ENCODE measurements around the gene MEG3. TPM values are rescaled to one million over a fixed set of nuclear protein-coding genes. Genes with fewer than 3 reads are reported as not detected.

Gene MEG3
- total RNA-seq, 4 donors from 2014 or later, result 8.2 to 18.2 (median 10.0) TPM

DNA sequence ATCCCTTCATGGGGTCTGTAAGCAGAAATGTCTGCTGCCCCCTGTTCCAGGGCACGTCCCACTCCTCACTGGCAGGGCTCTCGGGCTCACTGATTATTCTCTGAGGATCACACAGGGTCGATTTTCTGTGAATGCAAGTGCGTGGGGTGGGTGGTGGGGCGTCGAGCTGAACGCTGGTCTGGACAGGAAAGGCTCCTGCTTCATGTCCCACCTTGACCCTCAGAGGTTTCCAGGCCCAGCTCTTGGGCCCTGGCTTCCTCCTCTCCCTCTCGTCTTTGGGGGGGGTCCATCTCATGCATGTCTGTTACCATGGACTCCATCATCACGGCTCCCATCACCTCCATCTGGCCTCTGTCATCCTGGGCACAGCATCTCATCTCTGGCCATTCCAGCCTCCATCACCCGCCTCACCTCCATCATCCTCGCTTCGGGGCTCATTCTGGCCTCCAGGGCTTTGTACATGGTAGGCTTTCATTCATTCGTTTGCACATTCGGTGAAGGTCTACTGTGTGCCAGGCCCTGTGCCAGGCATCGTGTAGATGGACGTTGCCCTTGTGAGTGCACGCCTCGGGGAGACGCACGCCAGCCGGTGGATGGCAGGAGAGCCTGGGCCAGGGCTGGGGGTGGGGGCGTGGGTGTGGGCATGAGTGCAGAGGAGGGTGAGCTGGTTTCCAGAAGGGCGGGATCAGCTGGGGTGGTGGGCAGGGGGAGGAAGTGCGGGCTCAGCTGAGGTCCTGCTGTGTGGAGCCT is 42.9 kb downstream of the MEG3 start:
- peak in 1 of 2 donors; percentile 81 for DNase-seq (ENCODE audit: low spot score in 2 of 2)
- no peak overlapping the region for H3K4me3 ChIP-seq (ENCODE audit: low read depth, poor library complexity, severe bottlenecking)
- TF ChIP-seq, protein P1, sequence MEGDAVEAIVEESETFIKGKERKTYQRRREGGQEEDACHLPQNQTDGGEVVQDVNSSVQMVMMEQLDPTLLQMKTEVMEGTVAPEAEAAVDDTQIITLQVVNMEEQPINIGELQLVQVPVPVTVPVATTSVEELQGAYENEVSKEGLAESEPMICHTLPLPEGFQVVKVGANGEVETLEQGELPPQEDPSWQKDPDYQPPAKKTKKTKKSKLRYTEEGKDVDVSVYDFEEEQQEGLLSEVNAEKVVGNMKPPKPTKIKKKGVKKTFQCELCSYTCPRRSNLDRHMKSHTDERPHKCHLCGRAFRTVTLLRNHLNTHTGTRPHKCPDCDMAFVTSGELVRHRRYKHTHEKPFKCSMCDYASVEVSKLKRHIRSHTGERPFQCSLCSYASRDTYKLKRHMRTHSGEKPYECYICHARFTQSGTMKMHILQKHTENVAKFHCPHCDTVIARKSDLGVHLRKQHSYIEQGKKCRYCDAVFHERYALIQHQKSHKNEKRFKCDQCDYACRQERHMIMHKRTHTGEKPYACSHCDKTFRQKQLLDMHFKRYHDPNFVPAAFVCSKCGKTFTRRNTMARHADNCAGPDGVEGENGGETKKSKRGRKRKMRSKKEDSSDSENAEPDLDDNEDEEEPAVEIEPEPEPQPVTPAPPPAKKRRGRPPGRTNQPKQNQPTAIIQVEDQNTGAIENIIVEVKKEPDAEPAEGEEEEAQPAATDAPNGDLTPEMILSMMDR (IDR thresholded peaks at IDR 0.05), result no peak
- TF ChIP-seq POLR2A (IDR thresholded peaks at IDR 0.05), result no peak
- WGBS, 2 donors, result 83 to 86% methylated on average over 16 to 18 of the region's 24 CpGs
- intact Hi-C loops (cut with DNase I; ENCODE audit: low total_unique reads), result no loop called here

DNA sequence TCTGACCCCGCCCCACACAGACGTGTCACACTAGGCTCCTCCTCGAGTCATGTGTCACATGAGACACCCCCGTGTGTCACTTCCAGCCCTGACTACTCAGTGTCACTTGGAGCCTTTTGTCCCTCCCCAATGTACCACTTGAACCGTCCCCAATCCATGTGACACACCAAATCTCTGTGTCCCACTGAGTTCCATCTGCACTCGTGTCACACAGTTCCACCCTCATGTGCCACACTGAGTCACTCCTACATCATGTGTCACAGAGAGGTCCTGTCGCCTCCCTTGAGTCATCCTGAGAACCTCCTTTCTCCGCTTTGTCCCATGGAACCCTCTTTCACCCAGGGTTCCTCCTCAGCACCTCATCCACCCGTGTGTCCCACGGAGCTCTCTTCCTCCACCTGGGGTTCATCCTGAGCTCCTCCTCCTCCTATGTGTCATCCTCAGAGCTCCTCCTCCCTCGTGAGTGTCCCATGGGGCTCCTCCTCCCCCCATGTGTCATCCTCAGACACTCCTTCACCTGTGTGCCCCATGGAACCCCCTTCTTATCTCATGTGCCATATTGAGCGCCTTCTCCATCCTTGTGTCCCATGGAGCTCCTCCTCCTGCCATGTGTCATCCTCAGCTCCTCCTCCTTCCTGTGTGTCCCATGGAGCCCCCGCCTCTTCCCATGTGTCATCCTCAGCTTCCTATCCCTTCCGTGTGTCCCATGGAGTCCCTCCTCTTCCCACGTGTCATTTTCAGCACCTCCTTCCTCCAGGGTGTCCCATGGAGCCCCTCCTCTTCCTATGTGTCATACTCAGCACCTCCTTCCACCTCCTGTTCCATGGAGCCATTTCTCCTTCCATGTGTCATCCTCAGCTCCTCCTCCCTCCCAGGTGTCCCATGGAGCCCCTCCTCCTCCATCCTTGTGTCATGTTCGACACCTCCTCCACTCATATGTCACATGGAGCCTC is 45.6 kb downstream of the MEG3 start:
- peak in 1 of 2 donors; percentile 73 for DNase-seq (ENCODE audit: low spot score in 2 of 2)
- H3K4me3 ChIP-seq (ENCODE audit: low read depth, poor library complexity, severe bottlenecking), result no peak overlapping the region
- intact Hi-C loops (cut with DNase I; ENCODE audit: low total_unique reads), result loop anchor here (2.0 kb wide), 1 partner anchor 53 kb away; no protein-coding TSS in a partner anchor
- TF ChIP-seq, protein P1 (IDR thresholded peaks at IDR 0.05), result no peak
- TF ChIP-seq POLR2A (IDR thresholded peaks at IDR 0.05), result no peak
- WGBS, 2 donors, result 64 to 69% methylated on average over 16 of the region's 16 CpGs

DNA sequence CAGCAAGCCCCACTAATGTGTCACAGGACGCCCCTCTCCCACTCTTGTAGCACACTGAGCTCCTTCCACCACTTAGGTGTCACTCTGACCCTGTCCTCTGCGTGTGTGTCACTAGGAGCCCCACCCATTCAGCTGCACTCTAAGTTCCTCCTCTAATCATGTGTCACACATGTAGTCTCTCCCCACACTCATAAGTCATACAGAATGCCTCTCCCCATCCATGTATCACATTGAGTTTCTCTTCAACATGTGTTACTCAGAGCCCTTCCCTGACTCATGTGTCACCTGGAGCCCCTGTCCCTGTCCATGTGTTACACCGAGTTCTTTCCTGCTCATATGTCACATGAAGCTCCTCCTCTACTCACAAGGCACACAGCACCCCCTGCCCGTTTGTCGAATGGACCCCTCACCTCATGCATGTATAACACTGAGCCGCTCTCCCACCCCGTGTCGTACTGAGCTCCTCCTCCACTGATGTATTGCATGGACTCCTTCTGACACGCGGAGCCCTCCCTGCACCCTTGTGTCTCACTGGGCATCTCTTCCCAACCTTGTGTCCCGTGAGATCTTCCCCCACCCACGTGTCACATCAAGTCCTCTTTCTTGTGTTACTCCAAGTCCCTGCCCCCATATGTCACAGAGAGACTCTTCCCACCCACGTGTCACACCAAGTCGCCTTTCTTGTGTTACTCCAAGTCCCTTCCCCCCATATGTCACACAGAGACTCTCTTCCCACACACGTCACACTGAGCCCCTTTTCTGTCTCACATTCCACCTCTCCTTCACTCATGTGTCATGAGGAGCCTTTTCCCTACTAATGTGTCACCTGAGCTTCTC is 46.6 kb downstream of the MEG3 start:
- DNase-seq (ENCODE audit: low spot score in 2 of 2), result peak in 1 of 2 donors; percentile 81
- TF ChIP-seq, protein P1 (IDR thresholded peaks at IDR 0.05), result no peak
- TF ChIP-seq POLR2A (IDR thresholded peaks at IDR 0.05), result no peak
- intact Hi-C loops (cut with DNase I; ENCODE audit: low total_unique reads), result loop anchor here (2.0 kb wide), 1 partner anchor 54 kb away; no protein-coding TSS in a partner anchor
- 71 to 78% methylated on average over 15 of the region's 15 CpGs for WGBS, 2 donors
- no peak overlapping the region for H3K4me3 ChIP-seq (ENCODE audit: low read depth, poor library complexity, severe bottlenecking)

DNA sequence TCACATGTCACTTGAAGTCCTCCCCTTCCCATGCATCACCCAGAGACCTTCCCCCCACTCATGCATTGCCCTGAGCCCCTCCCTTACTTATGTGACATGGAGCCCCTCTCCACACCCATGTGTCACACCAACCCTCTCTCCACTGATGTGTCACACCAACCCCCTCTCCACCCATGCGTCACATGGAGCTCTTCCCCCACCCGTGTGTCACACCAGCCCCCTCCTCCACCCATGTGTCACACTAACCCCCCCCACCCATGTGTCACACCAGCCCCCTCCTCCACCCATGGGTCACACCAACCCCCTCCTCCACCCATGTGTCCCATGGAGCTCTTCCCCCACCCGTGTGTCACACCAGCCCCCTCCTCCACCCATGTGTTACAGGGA is 47.2 kb downstream of the MEG3 start:
- 45 to 59% methylated on average over 3 of the region's 3 CpGs for WGBS, 2 donors
- no peak overlapping the region for H3K4me3 ChIP-seq (ENCODE audit: low read depth, poor library complexity, severe bottlenecking)
- intact Hi-C loops (cut with DNase I; ENCODE audit: low total_unique reads), result loop anchor here (2.0 kb wide), 1 partner anchor 54 kb away; no protein-coding TSS in a partner anchor
- no peak for DNase-seq (ENCODE audit: low spot score in 2 of 2)
- no peak for TF ChIP-seq POLR2A (IDR thresholded peaks at IDR 0.05)
- TF ChIP-seq, protein P1 (IDR thresholded peaks at IDR 0.05), result no peak

DNA sequence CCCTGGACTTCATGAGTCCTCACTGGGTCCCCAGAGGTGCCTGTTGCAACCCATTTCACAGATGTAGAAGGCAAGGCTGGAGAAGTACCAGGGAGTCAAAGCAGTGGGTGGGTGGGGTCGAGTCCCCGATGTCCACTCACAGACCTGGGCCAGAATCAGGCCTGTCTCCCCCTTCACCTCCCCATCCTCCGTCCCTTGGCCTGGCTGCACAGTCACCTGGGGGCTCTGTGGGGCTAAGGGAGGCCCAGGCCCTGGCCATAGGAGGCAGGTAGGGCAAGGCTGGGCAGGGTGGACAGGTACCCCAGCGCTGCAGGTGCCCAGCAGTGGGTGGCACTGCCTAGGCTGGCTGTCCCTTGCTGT is 48.1 kb downstream of the MEG3 start:
- DNase-seq (ENCODE audit: low spot score in 2 of 2), result peak in 1 of 2 donors; percentile 48
- no peak for TF ChIP-seq POLR2A (IDR thresholded peaks at IDR 0.05)
- TF ChIP-seq, protein P1 (IDR thresholded peaks at IDR 0.05), result no peak
- intact Hi-C loops (cut with DNase I; ENCODE audit: low total_unique reads), result no loop called here
- 90 to 93% methylated on average over 4 of the region's 4 CpGs for WGBS, 2 donors
- H3K4me3 ChIP-seq (ENCODE audit: low read depth, poor library complexity, severe bottlenecking), result no peak overlapping the region

Measured in lower leg skin (tissue), 4 donors.